ENCODE data around the gene ZNF350.

DNA sequence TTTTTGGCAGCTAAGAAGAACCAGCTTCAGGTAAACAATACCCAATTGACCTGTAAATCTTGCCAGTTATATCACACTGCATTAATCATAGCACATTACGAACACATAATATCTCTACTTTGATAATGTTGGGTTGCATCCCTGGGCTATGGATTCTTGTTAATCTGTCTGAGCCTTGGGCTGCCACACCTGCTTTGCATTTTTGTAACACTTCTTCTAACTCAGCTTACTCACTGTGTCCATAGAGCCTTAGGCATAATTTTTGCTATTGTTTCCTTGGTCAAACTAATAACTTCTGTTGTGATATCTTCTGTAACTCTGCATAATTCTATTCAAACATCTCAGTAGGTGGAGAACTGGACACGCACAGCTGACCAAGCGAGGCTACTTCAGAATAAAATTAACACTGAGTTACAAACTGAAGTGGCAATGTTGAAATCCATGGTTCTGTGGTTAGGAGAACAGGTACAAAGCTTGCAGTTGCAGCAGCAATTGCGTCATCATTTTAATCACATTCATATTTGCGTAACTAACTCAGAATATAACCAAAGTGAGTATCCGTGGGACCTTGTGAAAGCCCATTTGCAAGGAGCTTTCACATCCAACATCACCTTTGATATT lies 6.4 kb downstream of the ZNF350 start:
- no peak for TF ChIP-seq CTCF (IDR thresholded peaks at IDR 0.05)
- no peak for TF ChIP-seq POLR2AphosphoS5 (IDR thresholded peaks at IDR 0.05)

Measured in breast epithelium (tissue), 3 donors.